B cell (primary cell): ENCODE data around the gene CASZ1. TPM values are rescaled to one million over a fixed set of nuclear protein-coding genes. Genes with fewer than 3 reads are reported as not detected.

ENCODE experiments used
- ATAC-seq: fragments of 200-7000 bp; cut with Tn5 transposase; one replicate; pipeline ENCODE4 v1.10.0; 2021; ENCODE audit warnings: low read depth, mild to moderate bottlenecking, moderate number of reproducible peaks, moderate library complexity
- CTCF ChIA-PET: fragments of 350-600 bp; sonication (Branson Sonifier 250); formaldehyde crosslinking; loops from one replicate; lab custom pipeline; 2021; ENCODE audit warnings: antibody characterized with exemption, inconsistent platforms; lab: Charles Lee
- POLR2A ChIA-PET: fragments of 350-600 bp; sonication (Branson Sonifier 250); formaldehyde crosslinking; loops from one replicate; lab custom pipeline; 2021; ENCODE audit warnings: antibody characterized with exemption; lab: Charles Lee
- DNase-seq: peaks from one replicate; pipeline ENCODE4 v3.0.0; 2013
- H2AFZ ChIP-seq: 2 replicates; pipeline ENCODE4 v1.6.1; 2012; ENCODE audit warnings: mild to moderate bottlenecking, low read depth, low read length; ENCODE audit not compliant: insufficient read depth, poor library complexity, severe bottlenecking
- H3K27ac ChIP-seq, 2 donors: 1 replicate in 1 of 2; 2 replicates in 1 of 2; pipeline ENCODE4 v1.5.1; 2012 to 2013; ENCODE audit warnings: low read length in 2 of 2, mild to moderate bottlenecking in 2 of 2, moderate library complexity in 1 of 2
- H3K27me3 ChIP-seq, 4 experiments: fragments of 200-600 bp in 1 of 4; sonication (generic) in 1 of 4; replicated peaks in 1 of 4; 1 replicate in 2 of 4; 2 replicates in 2 of 4; pipeline versions ENCODE4 v1.6.1 to v1.7.0; 2013 to 2016; ENCODE audit warnings: low read length in 3 of 4, mild to moderate bottlenecking in 2 of 4, mixed read lengths in 1 of 4, moderate library complexity in 1 of 4; ENCODE audit not compliant: insufficient read depth in 4 of 4, control insufficient read depth in 3 of 4; ENCODE audit errors: control extremely low read depth in 1 of 4
- H3K36me3 ChIP-seq, 2 experiments: replicated peaks in 1 of 2; 1 replicate in 1 of 2; 2 replicates in 1 of 2; pipeline versions ENCODE4 v1.6.1 to v1.7.1; 2013; ENCODE audit warnings: low read length in 1 of 2; ENCODE audit not compliant: insufficient read depth in 2 of 2, control insufficient read depth in 1 of 2; ENCODE audit errors: control extremely low read depth in 1 of 2, extremely low read depth in 1 of 2
- H3K4me1 ChIP-seq, 2 donors: fragments of 200-600 bp in 1 of 2; sonication (generic) in 1 of 2; 1 replicate in 1 of 2; 2 replicates in 1 of 2; pipeline versions ENCODE4 v1.5.1 to v1.6.1; 2013 to 2017; ENCODE audit warnings: low read length in 2 of 2; ENCODE audit not compliant: control insufficient read depth in 2 of 2, insufficient read depth in 2 of 2
- H3K4me2 ChIP-seq: replicated peaks from 2 replicates; pipeline ENCODE3; 2012; ENCODE audit warnings: mild to moderate bottlenecking, low read depth, low read length; ENCODE audit not compliant: poor library complexity, severe bottlenecking
- H3K4me3 ChIP-seq, 5 experiments: fragments of 200-600 bp in 1 of 5; sonication (generic) in 1 of 5; 1 replicate in 3 of 5; 2 replicates in 2 of 5; pipeline versions ENCODE4 v1.5.1 to v1.7.0; 2011 to 2016; ENCODE audit warnings: low read length in 4 of 5, mild to moderate bottlenecking in 4 of 5, low read depth in 2 of 5, control low read depth in 1 of 5, moderate library complexity in 1 of 5; ENCODE audit not compliant: insufficient read depth in 1 of 5; ENCODE audit errors: control extremely low read depth in 1 of 5, extremely low read depth in 1 of 5
- H3K79me2 ChIP-seq: fragments of 200-600 bp; sonication (generic); one replicate; pipeline ENCODE4 v1.6.0; 2016; ENCODE audit warnings: low read length; ENCODE audit not compliant: control insufficient read depth, insufficient read depth
- H3K9ac ChIP-seq: fragments of 200-600 bp; sonication (generic); 2 replicates; pipeline ENCODE4 v1.6.1; 2017; ENCODE audit warnings: mild to moderate bottlenecking, low read length, moderate library complexity
- H3K9me3 ChIP-seq, 3 donors: one replicate each; pipeline versions ENCODE4 v1.6.1 to v1.7.1; 2013; ENCODE audit warnings: low read length in 2 of 3; ENCODE audit not compliant: control insufficient read depth in 2 of 3, insufficient read depth in 1 of 3; ENCODE audit errors: control extremely low read depth in 1 of 3
- H4K20me1 ChIP-seq: 2 replicates; pipeline ENCODE4 v1.6.0; 2012; ENCODE audit warnings: mild to moderate bottlenecking, low read length; ENCODE audit not compliant: insufficient read depth, control insufficient read depth, poor library complexity, severe bottlenecking
- H3K27ac Mint-ChIP-seq: one replicate; pipeline ENCODE4 v1.8.0; 2021; ENCODE audit warnings: mixed read lengths
- H3K27me3 Mint-ChIP-seq: one replicate; pipeline ENCODE4 v1.8.0; 2021; ENCODE audit warnings: mixed read lengths
- H3K4me1 Mint-ChIP-seq: one replicate; pipeline ENCODE4 v1.8.0; 2021; ENCODE audit warnings: mixed read lengths
- H3K4me3 Mint-ChIP-seq: one replicate; pipeline ENCODE4 v1.8.0; 2021; ENCODE audit warnings: mixed read lengths
- H3K9me3 Mint-ChIP-seq: one replicate; pipeline ENCODE4 v1.8.0; 2022; ENCODE audit warnings: mixed read lengths; ENCODE audit not compliant: insufficient read depth
- CTCF ChIP-seq: fragments of 200-600 bp; IDR thresholded peaks from one replicate; pipeline ENCODE4 v1.8.0; 2022; ENCODE audit warnings: antibody characterized with exemption, mild to moderate bottlenecking
- EZH2 ChIP-seq: IDR thresholded peaks from 2 replicates; pipeline ENCODE4 v1.6.1; 2012; ENCODE audit warnings: borderline replicate concordance, low read depth, mild to moderate bottlenecking, moderate library complexity, low read length; ENCODE audit not compliant: insufficient read depth, poor library complexity, severe bottlenecking
- WGBS: methylation state at CpG from one replicate; pipeline ENCODE4 v1.1.5; 2013; ENCODE audit warnings: missing lambda C conversion rate; ENCODE audit not compliant: insufficient coverage; 5-methylcytosine and 5-hydroxymethylcytosine counted together
- intact Hi-C: fragments of 100-400 bp; cut with micrococcal nuclease; formaldehyde crosslinking; loops from one replicate; pipeline ENCODE4 v1.10.0; 2022
- polyA plus RNA-seq: library from polyadenylated mRNA; depleted of rRNA; stranded (reverse); fragments of >200 nt; gene quantifications from 2 replicates; pipeline ENCODE4 v1.2.3, GENCODE V29; 2012
- total RNA-seq, 2 donors: library from RNA; stranded (reverse); fragments of 120-200 nt in 1 of 2; gene quantifications; 1 replicate in 1 of 2; 2 replicates in 1 of 2; pipeline versions ENCODE4 v1.2.3 to v1.2.4, GENCODE V29; 2013 to 2022

CASZ1 gene
- total and polyA plus RNA-seq, 2 donors (not counting 1 experiment from before 2014, with no cell fraction given) = 9.5 to 27.2 TPM

- ChIA-PET POLR2A (no interaction called here), CTCF (no interaction called here)
- ATAC-seq (no peak), DNase-seq (no peak)
- H2AFZ ChIP-seq = no peak overlapping the region
- H3K4me2 ChIP-seq = no peak overlapping the region
- peaks cover 0 to 5% (median 0%) of the 10 kb centered on the region in 3 donors for H3K9me3 ChIP-seq
- TF ChIP-seq CTCF (no peak), EZH2 (no peak)
- H3K36me3 ChIP-seq = peaks cover 0 to 21% of the 10 kb centered on the region in 2 experiments
- H3K9ac ChIP-seq = no peak overlapping the region
- no peaks in the 10 kb centered on the region for H3K27me3 Mint-ChIP-seq
- no peak overlapping the region for H3K27ac Mint-ChIP-seq
- no peak overlapping the region for H3K4me3 ChIP-seq
- 100% methylated on average over 7 of the region's 24 CpGs for WGBS
- no peaks in the 10 kb centered on the region for H3K9me3 Mint-ChIP-seq
- H3K4me3 Mint-ChIP-seq = no peak overlapping the region
- no peaks in the 10 kb centered on the region for H4K20me1 ChIP-seq
- peaks cover 0 to 4% (median 1%) of the 10 kb centered on the region in 4 experiments for H3K27me3 ChIP-seq
- H3K27ac ChIP-seq = no peak overlapping the region
- peaks cover 0 to 4% of the 10 kb centered on the region in 2 donors for H3K4me1 ChIP-seq
- H3K79me2 ChIP-seq = no peaks in the 10 kb centered on the region
- intact Hi-C loops = no loop called here
- no peaks in the 10 kb centered on the region for H3K4me1 Mint-ChIP-seq
Measured at GRCh38 chr1:10641976-10642375, 154.5 kb downstream of the CASZ1 start.

- H3K4me1 Mint-ChIP-seq = no peaks in the 10 kb centered on the region
- Histone ChIP-seq H3K4me1 (peaks cover 0 to 4% of the 10 kb centered on the region in 2 donors), H2AFZ (no peak overlapping the region), H4K20me1 (no peaks in the 10 kb centered on the region), H3K4me3 (no peak overlapping the region), H3K9ac (no peak overlapping the region), H3K79me2 (no peaks in the 10 kb centered on the region), H3K27ac (no peak overlapping the region), H3K27me3 (peaks cover 0 to 4% (median 1%) of the 10 kb centered on the region in 4 experiments), H3K36me3 (peaks cover 0 to 19% of the 10 kb centered on the region in 2 experiments), H3K4me2 (no peak overlapping the region), H3K9me3 (peaks cover 0 to 5% (median 0%) of the 10 kb centered on the region in 3 donors)
- H3K27ac Mint-ChIP-seq = no peak overlapping the region
- 97% methylated on average over 12 of the region's 16 CpGs for WGBS
- ChIA-PET CTCF (no interaction called here), POLR2A (no interaction called here)
- H3K9me3 Mint-ChIP-seq = no peaks in the 10 kb centered on the region
- intact Hi-C loops = no loop called here
- no peak overlapping the region for H3K4me3 Mint-ChIP-seq
- DNase-seq (no peak), ATAC-seq (no peak)
- TF ChIP-seq CTCF (no peak), EZH2 (no peak)
- H3K27me3 Mint-ChIP-seq = no peaks in the 10 kb centered on the region
Measured at GRCh38 chr1:10640843-10641553, 155.4 kb downstream of the CASZ1 start.
